AG04450 (cell line): Measurements from ENCODE around the gene CARF. TPM values are rescaled to one million over a fixed set of nuclear protein-coding genes. Genes with fewer than 3 reads are reported as not detected.

Source experiments
- CTCF ChIA-PET: fragments of 300-600, 350-600 bp; formaldehyde crosslinking; extraction: SDS; loops from one replicate; lab custom pipeline; 2022; ENCODE audit warnings: antibody characterized with exemption, inconsistent platforms; lab: Charles Lee
- POLR2A ChIA-PET: fragments of 350-600 bp; formaldehyde crosslinking; extraction: SDS; loops from one replicate; lab custom pipeline; 2021; ENCODE audit warnings: antibody characterized with exemption, inconsistent platforms; lab: Yijun Ruan, JAX
- DNase-seq: peaks from one replicate; pipeline ENCODE4 v3.0.0-alpha.2; 2011; ENCODE audit warnings: low read depth, low spot score
- H3K27ac ChIP-seq: one replicate; pipeline ENCODE4 v1.5.1; 2012; ENCODE audit warnings: low read depth, low read length, control low read depth
- H3K27me3 ChIP-seq: one replicate; pipeline ENCODE4 v1.6.0; 2012; ENCODE audit warnings: low read length; ENCODE audit not compliant: control insufficient read depth, insufficient read depth
- H3K4me3 ChIP-seq: 2 replicates; pipeline ENCODE4 v1.5.1; 2011; ENCODE audit warnings: mild to moderate bottlenecking, low read depth, low read length, control low read depth
- H3K9me3 ChIP-seq: 2 replicates; pipeline ENCODE4 v1.5.1; 2012; ENCODE audit warnings: low read length; ENCODE audit not compliant: control insufficient read depth, insufficient read depth
- CTCF ChIP-seq: IDR thresholded peaks from 2 replicates; pipeline ENCODE4 v1.5.1; 2011; ENCODE audit warnings: low read depth, low read length, control low read depth, inconsistent platforms
- polyA plus RNA-seq: library from polyadenylated mRNA; depleted of rRNA; stranded (reverse); fragments of >200 nt; gene quantifications from 2 replicates; pipeline ENCODE4 v1.2.3, GENCODE V29; 2011; rRNA removed
- small RNA-seq: library from RNA; depleted of rRNA; stranded (forward); fragments of <200 nt; gene quantifications from one replicate; pipeline ENCODE3, GENCODE V24; 2012; ENCODE audit warnings: low read depth; ENCODE audit not compliant: insufficient read length

Gene CARF
- polyA plus RNA-seq, 1 experiment, result 7.5 TPM

GRCh38 chr2:203030545-203030944 is 118.5 kb downstream of the CARF start:
- Histone ChIP-seq H3K27ac (no peak overlapping the region), H3K9me3 (no peaks in the 10 kb centered on the region), H3K27me3 (no peaks in the 10 kb centered on the region), H3K4me3 (no peak overlapping the region)
- ChIA-PET CTCF (no interaction called here), POLR2A (no interaction called here)
- DNase-seq, result no peak
- no peak for TF ChIP-seq CTCF

- CTCF ChIA-PET, result no interaction called here
- Histone ChIP-seq H3K27ac (no peak overlapping the region), H3K9me3 (no peaks in the 10 kb centered on the region), H3K27me3 (no peaks in the 10 kb centered on the region), H3K4me3 (no peak overlapping the region)
- TF ChIP-seq CTCF, result no peak
- POLR2A ChIA-PET, result no interaction called here
- DNase-seq, result no peak
These were observed 118.9 kb downstream of the CARF start for GRCh38 chr2:203030991-203031390.

GRCh38 chr2:203033395-203033794 is 121.3 kb downstream of the CARF start:
- ChIA-PET CTCF (no interaction called here), POLR2A (no interaction called here)
- Histone ChIP-seq H3K4me3 (no peak overlapping the region), H3K27me3 (no peaks in the 10 kb centered on the region), H3K27ac (no peak overlapping the region), H3K9me3 (no peaks in the 10 kb centered on the region)
- DNase-seq, result no peak
- no peak for TF ChIP-seq CTCF

GRCh38 chr2:203035879-203036470 is 123.9 kb downstream of the CARF start:
- Histone ChIP-seq H3K9me3 (no peaks in the 10 kb centered on the region), H3K27me3 (no peaks in the 10 kb centered on the region), H3K27ac (no peak overlapping the region), H3K4me3 (no peak overlapping the region)
- no peak for TF ChIP-seq CTCF
- no peak for DNase-seq
- POLR2A ChIA-PET, result no interaction called here
- CTCF ChIA-PET, result no interaction called here

Small RNA genes lying within 50 kb of the gene (small RNA-seq; reads per million reads assigned to genes)
- gene AC010900.2, result not detected

Other genes starting within 250 kb of the CARF start
- gene ICA1L, start 40.5 kb upstream of the CARF start, polyA plus RNA-seq, result 2.8 and 3.3 TPM in 2 replicates
- 30.6 and 51.9 TPM in 2 replicates for gene WDR12, start 602 bp upstream of the CARF start, polyA plus RNA-seq
- 11.1 and 11.7 TPM in 2 replicates for gene NBEAL1, start 102.6 kb downstream of the CARF start, polyA plus RNA-seq